GM18858 (cell line): ENCODE results near the gene PABPC5.

Source experiments
- ATAC-seq: cut with Tn5 transposase; IDR thresholded peaks from one replicate; pipeline ENCODE4 v1.9.1; 2021; ENCODE audit not compliant: unreplicated experiment

PABPC5 gene

GRCh38 chrX:91434351-91435168, at the start of gene PABPC5:
Gene PABPC5 (plus strand): TSS chrX:91434839. CDS start chrX:91435578, 739 bp downstream.
- ATAC-seq, result no peak

- no peak for ATAC-seq
These were observed 45.6 kb upstream of the PABPC5 start for GRCh38 chrX:91389026-91389425.

GRCh38 chrX:91414713-91415112, 19.9 kb upstream of the PABPC5 start:
- no peak for ATAC-seq

GRCh38 chrX:91435395-91435794, 756 bp downstream of the PABPC5 start:
- no peak for ATAC-seq
